Measurements from ENCODE around the gene PALMD.

The PALMD gene

GRCh38 chr1:99634971-99635624 lies 10.8 kb upstream of the PALMD start:
- DNase-seq (ENCODE audit: low read depth in 4 of 4, low spot score in 1 of 4), result no peak

DNA sequence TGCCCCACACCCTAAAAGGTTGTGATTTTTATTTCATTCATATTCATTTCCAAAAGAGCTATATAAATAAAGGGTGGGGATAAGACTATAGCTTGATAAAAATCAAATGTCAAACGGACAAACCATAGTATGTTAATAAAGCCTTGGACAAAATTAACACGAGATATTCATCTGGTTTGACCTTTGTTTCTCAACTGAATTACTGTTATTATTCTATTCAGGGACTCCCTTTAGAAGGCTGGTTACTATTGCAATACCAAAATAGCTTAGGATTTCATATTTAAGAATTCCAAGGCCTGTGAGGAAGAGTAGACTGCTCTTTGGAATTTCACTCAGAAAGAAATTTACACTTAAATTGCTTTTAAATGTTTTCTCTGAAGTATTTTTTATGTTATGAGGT lies 10.2 kb upstream of the PALMD start:
- DNase-seq (ENCODE audit: low read depth in 4 of 4, low spot score in 1 of 4), result no peak

- no peak for DNase-seq (ENCODE audit: low read depth in 4 of 4, low spot score in 1 of 4)
These were observed 9.2 kb upstream of the PALMD start for GRCh38 chr1:99636647-99637175.

GRCh38 chr1:99638853-99639252 lies 7.1 kb upstream of the PALMD start:
- DNase-seq (ENCODE audit: low read depth in 4 of 4, low spot score in 1 of 4), result no peak

DNA sequence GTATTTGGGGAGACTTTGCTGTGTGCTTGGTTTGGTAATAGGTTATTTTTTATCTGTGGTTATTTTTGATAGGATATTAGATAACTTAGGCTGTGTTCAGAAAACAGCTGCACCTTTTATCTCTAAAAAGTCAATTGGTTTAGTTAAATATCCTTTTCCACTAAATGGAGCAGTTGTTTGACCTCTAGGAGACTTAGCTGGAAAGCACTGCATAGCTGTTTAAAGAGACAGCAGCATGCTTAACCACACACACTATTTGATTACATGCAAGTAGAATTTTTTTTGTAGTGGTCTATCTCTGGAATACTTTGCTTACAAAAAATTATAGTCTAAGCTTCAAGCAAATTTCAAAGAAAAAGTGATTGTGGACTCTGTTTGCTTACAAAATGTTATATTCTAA lies 6.5 kb upstream of the PALMD start:
- no peak for DNase-seq (ENCODE audit: low read depth in 4 of 4, low spot score in 1 of 4)

GRCh38 chr1:99639945-99640344 lies 6.0 kb upstream of the PALMD start:
- DNase-seq (ENCODE audit: low read depth in 4 of 4, low spot score in 1 of 4), result no peak

GRCh38 chr1:99640672-99641071 lies 5.2 kb upstream of the PALMD start:
- DNase-seq (ENCODE audit: low read depth in 4 of 4, low spot score in 1 of 4), result no peak

DNA sequence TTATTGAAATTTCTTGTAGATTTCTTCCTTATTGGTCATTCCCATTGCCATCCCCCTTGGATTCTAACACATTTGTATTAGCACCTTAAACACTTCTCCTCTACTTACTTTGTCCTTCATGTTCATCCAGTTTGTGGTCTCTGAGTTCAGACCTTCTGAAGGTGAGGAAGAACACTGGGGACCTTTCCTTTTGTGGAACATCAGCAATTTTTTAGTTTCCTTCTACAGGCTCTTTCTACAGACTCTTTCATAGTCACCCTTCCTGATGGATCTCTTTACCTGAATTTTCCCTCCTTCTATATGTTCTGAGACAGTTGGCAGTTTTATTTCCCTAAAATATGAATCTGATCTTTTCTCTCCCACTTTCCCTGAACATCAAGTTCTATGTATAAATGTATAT lies 4.4 kb upstream of the PALMD start:
- DNase-seq (ENCODE audit: low read depth in 4 of 4, low spot score in 1 of 4), result no peak

DNA sequence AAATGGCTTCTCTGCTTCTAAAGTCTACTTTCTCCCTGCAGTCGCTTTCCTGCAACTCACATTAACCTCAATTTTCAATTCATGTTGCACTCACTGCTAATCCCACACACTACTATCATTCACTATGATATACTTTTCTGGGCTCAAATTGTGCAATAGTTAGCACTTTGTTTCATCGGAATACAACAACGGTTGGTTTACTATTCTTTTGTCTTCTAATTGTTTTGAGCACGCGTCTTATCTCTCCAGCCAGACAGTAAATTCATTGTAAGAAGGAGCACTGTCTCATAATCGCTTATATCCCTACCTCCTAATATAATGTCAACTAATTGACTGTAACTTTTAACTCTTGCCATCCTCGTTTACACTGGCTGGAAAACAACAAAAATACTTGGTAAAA lies 3.9 kb upstream of the PALMD start:
- no peak for DNase-seq (ENCODE audit: low read depth in 4 of 4, low spot score in 1 of 4)

- DNase-seq (ENCODE audit: low read depth in 4 of 4, low spot score in 1 of 4), result no peak
These were observed 2.7 kb upstream of the PALMD start for GRCh38 chr1:99643021-99643779.

- no peak for DNase-seq (ENCODE audit: low read depth in 4 of 4, low spot score in 1 of 4)
These were observed 1.5 kb upstream of the PALMD start for GRCh38 chr1:99644279-99645004.

DNA sequence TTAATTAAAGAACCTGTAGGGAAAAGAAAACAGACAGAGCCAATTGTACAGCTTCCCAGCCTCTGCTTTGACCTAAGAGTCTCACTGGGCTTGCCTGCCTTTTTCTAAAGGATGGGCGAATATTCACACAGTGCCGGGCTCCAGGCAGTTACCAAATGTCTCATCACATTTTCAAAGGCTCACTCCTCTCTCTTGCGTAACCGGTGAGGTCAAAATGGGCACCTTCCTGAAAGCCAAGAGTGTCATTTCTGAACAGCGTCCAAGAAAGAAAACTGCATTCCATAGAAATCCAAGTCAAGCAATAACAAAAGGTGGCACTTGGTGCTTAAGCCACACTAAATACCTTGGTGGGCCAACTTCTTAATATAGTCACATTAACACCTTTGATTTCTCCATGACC lies 710 bp upstream of the PALMD start:
- DNase-seq (ENCODE audit: low read depth in 4 of 4, low spot score in 1 of 4), result no peak

DNA sequence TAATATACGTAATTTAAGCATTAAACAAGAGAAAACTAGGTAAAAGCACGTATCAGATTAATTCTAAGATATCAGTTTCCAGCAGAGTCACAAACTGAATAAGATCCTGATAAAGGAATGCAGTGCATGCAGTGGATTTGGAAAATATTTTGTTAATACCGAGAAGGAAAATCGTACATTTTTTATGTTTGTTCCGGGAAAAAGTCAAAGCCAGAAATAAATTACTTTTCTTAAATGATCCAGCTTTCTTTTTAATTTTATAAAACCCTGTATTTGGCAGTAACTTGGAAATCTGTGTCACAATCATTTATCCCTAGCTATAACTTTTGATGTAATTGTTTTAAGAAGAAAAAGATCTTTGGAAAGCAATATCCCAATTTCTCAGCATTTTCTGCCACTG lies 955 bp downstream of the PALMD start:
- DNase-seq (ENCODE audit: low read depth in 4 of 4, low spot score in 1 of 4), result no peak

- DNase-seq (ENCODE audit: low read depth in 4 of 4, low spot score in 1 of 4), result no peak
These were observed 1.6 kb downstream of the PALMD start for GRCh38 chr1:99647490-99647889.

GRCh38 chr1:99648107-99648506 lies 2.2 kb downstream of the PALMD start:
- no peak for DNase-seq (ENCODE audit: low read depth in 4 of 4, low spot score in 1 of 4)

DNA sequence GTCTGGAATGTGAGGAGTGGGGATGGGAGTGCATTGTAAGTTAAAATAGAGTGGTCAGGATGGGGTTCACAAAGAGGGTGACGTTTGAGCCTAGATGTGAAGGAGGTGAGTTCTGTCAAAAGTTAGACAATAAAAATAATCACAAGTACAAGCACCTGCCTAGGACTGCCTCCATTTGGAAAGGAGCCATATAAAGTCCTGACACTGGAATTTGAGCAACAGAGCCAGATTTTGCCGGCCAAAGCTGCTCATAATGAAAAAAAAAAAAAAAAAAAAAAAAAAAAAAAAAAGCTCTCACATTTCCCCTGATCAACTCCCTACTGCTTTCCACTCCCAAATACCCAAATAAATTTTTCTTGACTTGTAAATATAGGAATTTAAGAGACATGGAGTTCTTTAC lies 4.1 kb downstream of the PALMD start:
- no peak for DNase-seq (ENCODE audit: low read depth in 4 of 4, low spot score in 1 of 4)

DNA sequence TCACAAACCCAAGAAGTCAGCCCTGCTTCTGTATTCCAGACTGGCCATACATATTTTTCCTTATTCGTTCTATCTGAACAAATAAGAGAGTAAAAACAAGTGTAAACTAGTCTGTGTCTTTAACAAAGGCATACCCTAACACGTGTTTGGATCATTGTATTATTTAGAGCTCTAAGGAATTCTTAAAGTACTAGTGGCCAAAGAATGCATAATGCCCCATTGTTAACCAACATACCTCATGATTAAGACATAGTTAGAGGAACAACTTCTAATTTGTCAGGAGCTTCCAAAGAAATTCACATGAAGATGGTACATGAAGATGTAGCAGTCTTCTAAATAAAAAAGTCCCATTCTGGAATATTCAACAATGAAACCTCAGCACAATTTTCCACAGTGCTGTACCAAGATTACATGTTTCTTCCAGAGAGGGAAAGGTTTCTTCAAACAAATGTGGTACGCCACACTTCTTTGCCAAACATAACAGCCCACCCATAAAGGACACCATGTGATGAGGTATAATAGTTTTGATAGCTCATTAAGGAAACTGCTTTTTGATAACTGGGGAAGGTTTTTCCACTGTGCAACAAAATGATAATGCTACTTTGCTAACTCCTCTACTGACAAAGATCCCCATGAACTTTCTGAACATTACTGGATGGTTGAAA lies 5.0 kb downstream of the PALMD start:
- no peak for DNase-seq (ENCODE audit: low read depth in 4 of 4, low spot score in 1 of 4)

DNA sequence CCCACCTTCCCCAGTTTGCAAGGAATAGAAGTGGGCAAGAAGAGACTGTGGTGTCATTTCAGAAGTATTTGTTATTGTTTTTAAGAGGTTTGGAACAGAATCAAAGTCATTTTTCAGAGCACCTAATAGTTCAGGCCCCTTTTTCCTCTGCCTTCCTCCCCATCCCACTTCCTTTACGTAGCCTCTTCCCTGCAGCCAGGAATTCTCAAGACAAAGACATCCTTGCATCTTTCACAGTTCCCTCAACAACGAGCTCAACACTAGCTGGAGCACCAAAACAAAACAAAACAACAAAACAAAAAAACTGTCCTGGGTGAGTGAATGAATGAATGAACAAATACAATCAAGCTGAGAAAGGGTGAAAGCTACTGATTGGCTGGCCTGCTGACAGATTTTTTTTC lies 7.0 kb downstream of the PALMD start:
- DNase-seq (ENCODE audit: low read depth in 4 of 4, low spot score in 1 of 4), result no peak

DNA sequence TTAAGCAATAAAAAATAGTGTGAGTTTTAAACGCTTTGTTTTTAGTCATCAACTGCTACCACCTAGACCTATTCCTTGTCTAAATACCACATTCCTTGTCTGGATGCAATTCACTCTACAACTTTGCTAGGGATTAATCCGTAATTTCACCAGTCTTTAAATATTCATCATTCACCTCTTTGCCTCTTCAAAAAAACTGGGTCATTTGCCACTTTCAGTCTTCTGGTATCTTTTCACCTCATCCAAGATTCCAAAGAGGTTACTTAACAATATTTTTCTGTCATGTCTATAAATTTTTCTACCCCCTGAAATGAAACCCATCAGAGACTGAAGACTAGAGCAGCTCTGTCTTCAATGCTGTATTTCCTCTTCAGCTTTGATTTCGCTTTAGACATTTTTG lies 9.5 kb downstream of the PALMD start:
- DNase-seq (ENCODE audit: low read depth in 4 of 4, low spot score in 1 of 4), result no peak

- no peak for DNase-seq (ENCODE audit: low read depth in 4 of 4, low spot score in 1 of 4)
These were observed 10.8 kb downstream of the PALMD start for GRCh38 chr1:99656701-99657100.

DNA sequence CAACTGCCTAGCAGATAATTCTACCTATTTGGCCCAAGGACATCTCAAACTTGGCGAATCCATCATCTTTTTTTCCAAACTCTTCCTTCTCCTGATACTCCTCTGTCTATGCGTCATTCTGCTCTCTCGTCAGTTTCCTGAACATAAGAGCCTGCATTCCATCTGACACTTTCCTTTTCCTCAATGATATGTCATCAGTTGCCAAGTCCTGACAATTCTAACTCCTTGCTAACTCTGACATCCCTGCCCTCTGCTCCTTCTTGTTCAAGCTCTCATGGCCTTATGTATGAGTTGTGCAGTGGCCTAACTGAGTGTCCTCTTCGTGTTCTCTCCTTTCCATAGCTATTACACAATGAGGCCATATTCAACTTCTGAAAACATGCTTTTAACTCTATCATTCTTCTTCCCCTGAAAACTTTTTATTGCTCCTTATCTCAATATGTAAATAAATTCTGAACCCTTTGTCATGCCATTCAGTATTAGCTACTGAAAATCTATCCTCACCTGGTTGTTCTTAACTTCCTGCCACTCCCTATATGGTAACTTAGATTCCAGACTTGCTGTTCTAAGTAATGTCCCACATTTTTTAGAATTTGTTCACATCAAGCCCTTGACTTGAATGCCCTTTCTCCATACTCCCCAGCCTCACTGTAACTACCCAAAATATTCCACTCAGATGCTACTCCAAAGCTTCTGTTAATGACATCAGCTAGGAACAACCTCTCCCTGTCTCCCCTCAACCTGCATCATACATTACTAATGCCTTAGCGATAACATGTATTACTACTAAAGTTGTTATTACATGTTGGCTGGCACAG lies 11.5 kb downstream of the PALMD start:
- DNase-seq (ENCODE audit: low read depth in 4 of 4, low spot score in 1 of 4), result no peak

Data from stimulated activated CD4-positive, alpha-beta T cell treated with anti-CD3 and anti-CD28 coated beads, Interleukin-1b, Interleukin-23, amount 100 ng/mL, for 24 hours (primary cell).